ENCODE results near the gene NPHP4.

The NPHP4 gene

DNA sequence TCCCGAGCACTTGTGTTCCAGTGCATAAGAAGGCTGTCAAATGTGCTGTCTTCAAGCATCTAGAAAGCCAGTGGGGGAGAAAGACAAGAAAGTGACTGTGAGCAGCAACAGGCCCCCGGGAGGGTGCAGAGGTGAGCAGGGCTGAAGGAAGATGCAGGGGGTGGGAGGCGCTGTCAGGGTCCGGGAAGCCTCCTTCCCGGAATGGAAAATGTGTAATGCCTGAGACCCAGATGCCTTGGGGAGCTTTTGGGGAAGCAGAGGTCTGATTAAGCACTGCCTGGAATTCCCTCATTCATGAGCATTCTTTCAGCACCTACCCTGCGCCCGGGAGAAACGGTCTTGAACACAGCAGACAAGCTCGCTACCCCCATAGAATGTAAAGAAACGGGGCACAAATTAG, 1.3 kb downstream of the NPHP4 start:
- TF ChIP-seq, protein P1, sequence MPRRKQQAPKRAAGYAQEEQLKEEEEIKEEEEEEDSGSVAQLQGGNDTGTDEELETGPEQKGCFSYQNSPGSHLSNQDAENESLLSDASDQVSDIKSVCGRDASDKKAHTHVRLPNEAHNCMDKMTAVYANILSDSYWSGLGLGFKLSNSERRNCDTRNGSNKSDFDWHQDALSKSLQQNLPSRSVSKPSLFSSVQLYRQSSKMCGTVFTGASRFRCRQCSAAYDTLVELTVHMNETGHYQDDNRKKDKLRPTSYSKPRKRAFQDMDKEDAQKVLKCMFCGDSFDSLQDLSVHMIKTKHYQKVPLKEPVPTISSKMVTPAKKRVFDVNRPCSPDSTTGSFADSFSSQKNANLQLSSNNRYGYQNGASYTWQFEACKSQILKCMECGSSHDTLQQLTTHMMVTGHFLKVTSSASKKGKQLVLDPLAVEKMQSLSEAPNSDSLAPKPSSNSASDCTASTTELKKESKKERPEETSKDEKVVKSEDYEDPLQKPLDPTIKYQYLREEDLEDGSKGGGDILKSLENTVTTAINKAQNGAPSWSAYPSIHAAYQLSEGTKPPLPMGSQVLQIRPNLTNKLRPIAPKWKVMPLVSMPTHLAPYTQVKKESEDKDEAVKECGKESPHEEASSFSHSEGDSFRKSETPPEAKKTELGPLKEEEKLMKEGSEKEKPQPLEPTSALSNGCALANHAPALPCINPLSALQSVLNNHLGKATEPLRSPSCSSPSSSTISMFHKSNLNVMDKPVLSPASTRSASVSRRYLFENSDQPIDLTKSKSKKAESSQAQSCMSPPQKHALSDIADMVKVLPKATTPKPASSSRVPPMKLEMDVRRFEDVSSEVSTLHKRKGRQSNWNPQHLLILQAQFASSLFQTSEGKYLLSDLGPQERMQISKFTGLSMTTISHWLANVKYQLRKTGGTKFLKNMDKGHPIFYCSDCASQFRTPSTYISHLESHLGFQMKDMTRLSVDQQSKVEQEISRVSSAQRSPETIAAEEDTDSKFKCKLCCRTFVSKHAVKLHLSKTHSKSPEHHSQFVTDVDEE (CRISPR knock-in tag; IDR thresholded peaks at IDR 0.05) = no peak
- TF ChIP-seq, protein P2, sequence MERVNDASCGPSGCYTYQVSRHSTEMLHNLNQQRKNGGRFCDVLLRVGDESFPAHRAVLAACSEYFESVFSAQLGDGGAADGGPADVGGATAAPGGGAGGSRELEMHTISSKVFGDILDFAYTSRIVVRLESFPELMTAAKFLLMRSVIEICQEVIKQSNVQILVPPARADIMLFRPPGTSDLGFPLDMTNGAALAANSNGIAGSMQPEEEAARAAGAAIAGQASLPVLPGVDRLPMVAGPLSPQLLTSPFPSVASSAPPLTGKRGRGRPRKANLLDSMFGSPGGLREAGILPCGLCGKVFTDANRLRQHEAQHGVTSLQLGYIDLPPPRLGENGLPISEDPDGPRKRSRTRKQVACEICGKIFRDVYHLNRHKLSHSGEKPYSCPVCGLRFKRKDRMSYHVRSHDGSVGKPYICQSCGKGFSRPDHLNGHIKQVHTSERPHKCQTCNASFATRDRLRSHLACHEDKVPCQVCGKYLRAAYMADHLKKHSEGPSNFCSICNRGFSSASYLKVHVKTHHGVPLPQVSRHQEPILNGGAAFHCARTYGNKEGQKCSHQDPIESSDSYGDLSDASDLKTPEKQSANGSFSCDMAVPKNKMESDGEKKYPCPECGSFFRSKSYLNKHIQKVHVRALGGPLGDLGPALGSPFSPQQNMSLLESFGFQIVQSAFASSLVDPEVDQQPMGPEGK (CRISPR knock-in tag; IDR thresholded peaks at IDR 0.05; ENCODE audit: borderline replicate concordance) = no peak
- TF ChIP-seq TCF4 (CRISPR knock-in tag; IDR thresholded peaks at IDR 0.05; ENCODE audit: borderline replicate concordance) = no peak
- TF ChIP-seq ZNF565 (CRISPR knock-in tag; conservative IDR thresholded peaks at IDR 0.05; ENCODE audit: low read depth) = no peak
- TF ChIP-seq ZC3H10 (CRISPR knock-in tag; IDR thresholded peaks at IDR 0.05) = no peak
- TF ChIP-seq ZNF70 (CRISPR knock-in tag; IDR thresholded peaks at IDR 0.05) = no peak
- no peak for TF ChIP-seq SNAI2 (CRISPR knock-in tag; IDR thresholded peaks at IDR 0.05)
- TF ChIP-seq BACH2 (CRISPR knock-in tag; IDR thresholded peaks at IDR 0.05; ENCODE audit: borderline replicate concordance) = no peak
- ATAC-seq = no peak

DNA sequence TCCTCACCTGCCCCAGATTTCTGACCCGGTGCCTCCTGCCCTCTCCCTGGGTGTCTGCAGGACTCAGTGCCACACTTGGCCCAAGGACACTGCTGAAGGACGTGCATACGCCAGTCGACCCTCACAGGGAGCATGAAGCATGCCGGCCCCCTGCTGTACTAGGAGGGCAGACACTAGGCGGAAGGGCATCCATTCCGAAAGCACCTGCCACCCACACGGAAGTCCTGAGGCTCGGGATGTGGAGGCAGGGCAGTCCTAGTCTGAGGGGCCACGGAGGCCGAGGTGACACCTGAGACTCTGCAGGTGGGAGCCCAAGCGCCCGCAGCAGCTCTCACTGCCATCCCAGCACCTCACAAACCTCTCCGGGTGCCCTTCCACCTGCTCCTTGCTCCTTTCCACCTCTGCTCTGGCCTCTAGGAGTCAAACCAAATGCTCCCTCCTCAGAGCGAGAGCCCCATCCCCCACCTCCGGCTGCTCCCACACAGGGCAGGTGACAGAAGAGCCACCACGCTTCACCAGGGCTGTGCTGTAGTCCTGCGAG, 2.4 kb downstream of the NPHP4 start:
- ATAC-seq = no peak
- TF ChIP-seq, protein P3, sequence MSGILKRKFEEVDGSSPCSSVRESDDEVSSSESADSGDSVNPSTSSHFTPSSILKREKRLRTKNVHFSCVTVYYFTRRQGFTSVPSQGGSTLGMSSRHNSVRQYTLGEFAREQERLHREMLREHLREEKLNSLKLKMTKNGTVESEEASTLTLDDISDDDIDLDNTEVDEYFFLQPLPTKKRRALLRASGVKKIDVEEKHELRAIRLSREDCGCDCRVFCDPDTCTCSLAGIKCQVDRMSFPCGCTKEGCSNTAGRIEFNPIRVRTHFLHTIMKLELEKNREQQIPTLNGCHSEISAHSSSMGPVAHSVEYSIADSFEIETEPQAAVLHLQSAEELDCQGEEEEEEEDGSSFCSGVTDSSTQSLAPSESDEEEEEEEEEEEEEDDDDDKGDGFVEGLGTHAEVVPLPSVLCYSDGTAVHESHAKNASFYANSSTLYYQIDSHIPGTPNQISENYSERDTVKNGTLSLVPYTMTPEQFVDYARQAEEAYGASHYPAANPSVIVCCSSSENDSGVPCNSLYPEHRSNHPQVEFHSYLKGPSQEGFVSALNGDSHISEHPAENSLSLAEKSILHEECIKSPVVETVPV (CRISPR knock-in tag; IDR thresholded peaks at IDR 0.05) = no peak
- TF ChIP-seq ZNF565 (CRISPR knock-in tag; conservative IDR thresholded peaks at IDR 0.05; ENCODE audit: low read depth) (no peak), BACH2 (CRISPR knock-in tag; IDR thresholded peaks at IDR 0.05; ENCODE audit: borderline replicate concordance) (no peak), ZFP30 (CRISPR knock-in tag; IDR thresholded peaks at IDR 0.05) (no peak), CSDC2 (CRISPR knock-in tag; IDR thresholded peaks at IDR 0.05) (no peak), TCF4 (CRISPR knock-in tag; IDR thresholded peaks at IDR 0.05; ENCODE audit: borderline replicate concordance) (no peak), RARB (CRISPR knock-in tag; IDR thresholded peaks at IDR 0.05) (no peak), TOX (CRISPR knock-in tag; IDR thresholded peaks at IDR 0.05; ENCODE audit: borderline replicate concordance) (no peak), ESRRG (CRISPR knock-in tag; IDR thresholded peaks at IDR 0.05) (no peak), ZNF8 (CRISPR knock-in tag; IDR thresholded peaks at IDR 0.05) (no peak), SNAI2 (CRISPR knock-in tag; IDR thresholded peaks at IDR 0.05) (no peak), ARNTL (CRISPR knock-in tag; IDR thresholded peaks at IDR 0.05; ENCODE audit: borderline replicate concordance, low read depth) (no peak), ZNF70 (CRISPR knock-in tag; IDR thresholded peaks at IDR 0.05) (no peak), ZFP3 (CRISPR knock-in tag; IDR thresholded peaks at IDR 0.05) (no peak)
- TF ChIP-seq, protein P2 (CRISPR knock-in tag; IDR thresholded peaks at IDR 0.05; ENCODE audit: borderline replicate concordance) = no peak
- TF ChIP-seq, protein P4, sequence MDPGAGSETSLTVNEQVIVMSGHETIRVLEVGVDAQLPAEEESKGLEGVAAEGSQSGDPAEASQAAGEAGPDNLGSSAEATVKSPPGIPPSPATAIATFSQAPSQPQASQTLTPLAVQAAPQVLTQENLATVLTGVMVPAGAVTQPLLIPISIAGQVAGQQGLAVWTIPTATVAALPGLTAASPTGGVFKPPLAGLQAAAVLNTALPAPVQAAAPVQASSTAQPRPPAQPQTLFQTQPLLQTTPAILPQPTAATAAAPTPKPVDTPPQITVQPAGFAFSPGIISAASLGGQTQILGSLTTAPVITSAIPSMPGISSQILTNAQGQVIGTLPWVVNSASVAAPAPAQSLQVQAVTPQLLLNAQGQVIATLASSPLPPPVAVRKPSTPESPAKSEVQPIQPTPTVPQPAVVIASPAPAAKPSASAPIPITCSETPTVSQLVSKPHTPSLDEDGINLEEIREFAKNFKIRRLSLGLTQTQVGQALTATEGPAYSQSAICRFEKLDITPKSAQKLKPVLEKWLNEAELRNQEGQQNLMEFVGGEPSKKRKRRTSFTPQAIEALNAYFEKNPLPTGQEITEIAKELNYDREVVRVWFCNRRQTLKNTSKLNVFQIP (CRISPR knock-in tag; IDR thresholded peaks at IDR 0.05; ENCODE audit: borderline replicate concordance, low read depth) = no peak
- TF ChIP-seq, protein P1 (CRISPR knock-in tag; IDR thresholded peaks at IDR 0.05) = no peak
